ENCODE data around the gene DGKI.

Gene DGKI

GRCh38 chr7:137846827-137847567, at the start of gene DGKI:
Gene DGKI (minus strand): TSS chr7:137846974.
- ATAC-seq, result peak; percentile 62
- peaks cover 80% of the 10 kb centered on the region for H3K27me3 Mint-ChIP-seq
- H3K4me1 Mint-ChIP-seq, result peaks cover 33% of the 10 kb centered on the region
- peak; percentile 28 to 65 for DNase-seq
- peak within 1 kb of the TSS; percentile 23 to 89 for H3K27ac Mint-ChIP-seq
- H3K9me3 Mint-ChIP-seq, result peaks cover 12 to 16% of the 10 kb centered on the region in 2 donors
- H3K4me3 Mint-ChIP-seq, result peak within 1 kb of the TSS; percentile 75 to 81

GRCh38 chr7:137895301-137896221, 48.8 kb upstream of the DGKI start:
- Mint-ChIP-seq H3K27ac (peak overlapping the region; percentile 100), H3K27me3 (no peaks in the 10 kb centered on the region), H3K4me3 (peak overlapping the region; percentile 68 to 81), H3K4me1 (peaks cover 51% of the 10 kb centered on the region), H3K9me3 (no peaks in the 10 kb centered on the region)
- peak; percentile 90 for ATAC-seq
- peak; percentile 67 to 87 for DNase-seq

GRCh38 chr7:137893143-137893742, 46.5 kb upstream of the DGKI start:
- H3K27ac Mint-ChIP-seq, result peak overlapping the region in 1 of 2 donors; percentile 100
- no peak for DNase-seq
- H3K27me3 Mint-ChIP-seq, result no peaks in the 10 kb centered on the region
- no peak overlapping the region for H3K4me3 Mint-ChIP-seq
- no peak for ATAC-seq
- no peaks in the 10 kb centered on the region for H3K9me3 Mint-ChIP-seq
- H3K4me1 Mint-ChIP-seq, result peaks cover 47% of the 10 kb centered on the region

- ATAC-seq, result no peak
- H3K27me3 Mint-ChIP-seq, result no peaks in the 10 kb centered on the region
- no peak overlapping the region for H3K4me3 Mint-ChIP-seq
- H3K9me3 Mint-ChIP-seq, result no peaks in the 10 kb centered on the region
- no peak for DNase-seq
- peak overlapping the region in 1 of 2 donors; percentile 42 for H3K27ac Mint-ChIP-seq
- peaks cover 54% of the 10 kb centered on the region for H3K4me1 Mint-ChIP-seq
Measured at GRCh38 chr7:137891016-137891655, 44.4 kb upstream of the DGKI start.

- DNase-seq (peak in 1 of 2 donors; percentile 48), ATAC-seq (peak; percentile 67)
- Mint-ChIP-seq H3K27me3 (no peaks in the 10 kb centered on the region), H3K4me1 (peaks cover 51% of the 10 kb centered on the region), H3K9me3 (no peaks in the 10 kb centered on the region), H3K4me3 (peak overlapping the region in 1 of 2 donors; percentile 23), H3K27ac (peak overlapping the region; percentile 42 to 57)
Measured at GRCh38 chr7:137890449-137890921, 43.7 kb upstream of the DGKI start.

GRCh38 chr7:137888241-137888640, 41.5 kb upstream of the DGKI start:
- DNase-seq, result no peak
- Mint-ChIP-seq H3K27me3 (no peaks in the 10 kb centered on the region), H3K9me3 (no peaks in the 10 kb centered on the region), H3K27ac (peak overlapping the region in 1 of 2 donors; percentile 10), H3K4me1 (peaks cover 30% of the 10 kb centered on the region), H3K4me3 (peak overlapping the region in 1 of 2 donors; percentile 12)
- no peak for ATAC-seq

GRCh38 chr7:137886746-137887145, 40.0 kb upstream of the DGKI start:
- no peak overlapping the region for H3K4me3 Mint-ChIP-seq
- H3K4me1 Mint-ChIP-seq, result peaks cover 38% of the 10 kb centered on the region
- DNase-seq (no peak), ATAC-seq (no peak)
- peak overlapping the region in 1 of 2 donors; percentile 88 for H3K27ac Mint-ChIP-seq
- no peaks in the 10 kb centered on the region for H3K9me3 Mint-ChIP-seq
- H3K27me3 Mint-ChIP-seq, result no peaks in the 10 kb centered on the region

DNA sequence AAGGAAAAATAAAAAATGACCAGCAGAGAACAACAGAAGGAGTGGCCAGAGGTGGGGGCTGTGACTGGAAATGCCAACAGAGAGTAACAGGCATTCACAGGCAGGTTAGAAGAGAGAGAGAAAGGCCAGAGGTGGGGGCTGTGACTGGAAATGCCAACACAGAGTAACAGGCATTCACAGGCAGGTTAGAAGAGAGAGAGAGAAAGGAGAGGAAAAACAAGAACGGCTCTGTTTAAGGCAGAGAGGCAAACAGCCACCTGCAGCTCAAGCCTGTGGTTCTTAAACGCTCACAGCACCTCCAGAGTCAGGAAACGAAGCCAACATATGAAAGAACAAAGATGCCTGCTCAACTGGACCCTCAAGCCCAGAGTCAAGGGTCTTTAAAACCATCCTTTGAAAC, 39.5 kb upstream of the DGKI start:
- no peak overlapping the region for H3K4me3 Mint-ChIP-seq
- ATAC-seq (no peak), DNase-seq (no peak)
- no peaks in the 10 kb centered on the region for H3K27me3 Mint-ChIP-seq
- peak overlapping the region in 1 of 2 donors; percentile 48 for H3K27ac Mint-ChIP-seq
- no peaks in the 10 kb centered on the region for H3K9me3 Mint-ChIP-seq
- H3K4me1 Mint-ChIP-seq, result peaks cover 42% of the 10 kb centered on the region

DNA sequence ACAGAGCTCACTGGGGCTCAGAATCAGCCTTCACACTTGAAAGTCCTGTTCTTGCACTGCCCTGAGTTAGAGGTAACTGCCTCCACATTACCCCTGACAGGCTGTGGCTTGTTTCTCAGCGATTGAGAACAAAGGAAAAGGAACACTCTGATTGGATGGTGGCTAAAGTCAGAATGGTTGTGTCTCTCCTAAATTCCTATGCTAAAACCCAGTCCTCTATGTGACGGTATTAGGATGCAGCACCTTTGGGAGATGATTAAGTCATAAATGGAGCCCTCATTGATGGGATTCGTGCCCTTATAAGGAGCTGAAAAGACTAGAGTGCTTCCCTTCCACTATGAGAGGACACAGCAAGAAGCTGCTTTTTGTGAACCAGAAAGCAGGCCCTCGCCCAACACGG, 38.9 kb upstream of the DGKI start:
- H3K27me3 Mint-ChIP-seq, result no peaks in the 10 kb centered on the region
- no peaks in the 10 kb centered on the region for H3K9me3 Mint-ChIP-seq
- ATAC-seq, result no peak
- no peak overlapping the region for H3K4me3 Mint-ChIP-seq
- peak overlapping the region in 1 of 2 donors; percentile 48 for H3K27ac Mint-ChIP-seq
- peaks cover 42% of the 10 kb centered on the region for H3K4me1 Mint-ChIP-seq
- DNase-seq, result no peak

- Mint-ChIP-seq H3K4me1 (peaks cover 52% of the 10 kb centered on the region), H3K9me3 (no peaks in the 10 kb centered on the region), H3K4me3 (no peak overlapping the region), H3K27me3 (no peaks in the 10 kb centered on the region), H3K27ac (no peak overlapping the region)
- ATAC-seq (no peak), DNase-seq (no peak)
Measured at GRCh38 chr7:137882806-137883205, 36.0 kb upstream of the DGKI start.

DNA sequence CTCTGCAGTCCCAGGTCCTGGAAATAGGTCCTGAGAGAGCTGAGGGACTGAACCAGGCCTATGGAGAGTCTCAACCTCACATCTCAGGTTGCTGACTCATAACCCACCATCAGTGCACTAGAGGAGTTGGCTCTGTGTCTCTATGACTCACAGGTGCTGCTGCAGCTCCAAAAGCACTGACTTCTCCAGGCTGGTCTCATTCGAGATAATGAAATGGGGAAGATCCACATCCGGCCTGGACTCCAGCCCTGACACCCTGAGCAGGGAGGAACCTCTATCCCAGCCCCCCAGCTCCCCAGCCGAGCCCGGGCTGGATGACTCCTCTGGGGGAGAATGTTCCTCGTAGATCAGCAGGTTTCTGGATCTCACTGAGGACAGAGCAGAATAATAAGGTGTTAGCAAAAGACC, 35.5 kb upstream of the DGKI start:
- Mint-ChIP-seq H3K27me3 (no peaks in the 10 kb centered on the region), H3K4me3 (no peak overlapping the region), H3K27ac (peak overlapping the region; percentile 72), H3K9me3 (no peaks in the 10 kb centered on the region), H3K4me1 (peaks cover 51% of the 10 kb centered on the region)
- DNase-seq (peak; percentile 30 to 68), ATAC-seq (peak; percentile 96)

- Mint-ChIP-seq H3K4me1 (peaks cover 47% of the 10 kb centered on the region), H3K27me3 (no peaks in the 10 kb centered on the region), H3K9me3 (no peaks in the 10 kb centered on the region), H3K4me3 (no peak overlapping the region), H3K27ac (peak overlapping the region in 1 of 2 donors; percentile 72)
- DNase-seq, result no peak
- peak; percentile 61 for ATAC-seq
Measured at GRCh38 chr7:137881607-137882260, 35.0 kb upstream of the DGKI start.

GRCh38 chr7:137880432-137880831, 33.7 kb upstream of the DGKI start:
- ATAC-seq, result no peak
- Mint-ChIP-seq H3K9me3 (no peaks in the 10 kb centered on the region), H3K4me3 (no peak overlapping the region), H3K27ac (peak overlapping the region; percentile 12 to 92), H3K4me1 (peaks cover 38% of the 10 kb centered on the region), H3K27me3 (no peaks in the 10 kb centered on the region)
- DNase-seq, result peak in 1 of 2 donors; percentile 18

GRCh38 chr7:137879357-137880158, 32.8 kb upstream of the DGKI start:
- ATAC-seq, result peak; percentile 83
- Mint-ChIP-seq H3K4me3 (peak overlapping the region; percentile 46 to 65), H3K27ac (peak overlapping the region; percentile 92 to 97)

More at GRCh38 chr7:137879357-137880158, 32.8 kb upstream of the DGKI start:
- peaks cover 40% of the 10 kb centered on the region for H3K4me1 Mint-ChIP-seq
- DNase-seq, result peak; percentile 21 to 71
- H3K9me3 Mint-ChIP-seq, result no peaks in the 10 kb centered on the region
- H3K27me3 Mint-ChIP-seq, result no peaks in the 10 kb centered on the region

Data from stimulated activated naive CD8-positive, alpha-beta T cell treated with anti-CD3 and anti-CD28 coated beads, Interleukin-15, amount 100 ng/mL, for 72 hours (primary cell).